ENCODE results near the gene SMPD3.

Gene SMPD3

GRCh38 chr16:68319185-68319908 is 129.0 kb downstream of the SMPD3 start:
- H3K9me3 Mint-ChIP-seq = no peaks in the 10 kb centered on the region
- ATAC-seq (replicated peaks; ENCODE audit: extremely low read depth, poor library complexity, severe bottlenecking) (no peak), DNase-seq (ENCODE audit: low spot score in 2 of 2) (no peak)
- H3K27me3 Mint-ChIP-seq = no peaks in the 10 kb centered on the region
- peak overlapping the region; percentile 20 for H3K27ac Mint-ChIP-seq (ENCODE audit: low read depth)
- H3K4me1 Mint-ChIP-seq = peaks cover 33% of the 10 kb centered on the region
- H3K4me3 Mint-ChIP-seq = no peak overlapping the region
- peaks cover 41% of the 10 kb centered on the region for H3K36me3 Mint-ChIP-seq (ENCODE audit: insufficient read depth)

GRCh38 chr16:68313116-68313515 is 135.2 kb downstream of the SMPD3 start:
- Mint-ChIP-seq H3K4me1 (peaks cover 52% of the 10 kb centered on the region), H3K9me3 (no peaks in the 10 kb centered on the region), H3K4me3 (no peak overlapping the region), H3K27me3 (no peaks in the 10 kb centered on the region), H3K36me3 (ENCODE audit: insufficient read depth) (peaks cover 43% of the 10 kb centered on the region), H3K27ac (ENCODE audit: low read depth) (no peak overlapping the region)
- ATAC-seq (replicated peaks; ENCODE audit: extremely low read depth, poor library complexity, severe bottlenecking) = no peak
- DNase-seq (ENCODE audit: low spot score in 2 of 2) = no peak

- H3K27ac Mint-ChIP-seq (ENCODE audit: low read depth) = peak within 1 kb of the TSS; percentile 96
- H3K27me3 Mint-ChIP-seq = no peaks in the 10 kb centered on the region
- H3K9me3 Mint-ChIP-seq = no peaks in the 10 kb centered on the region
- H3K36me3 Mint-ChIP-seq (ENCODE audit: insufficient read depth) = peaks cover 42% of the 10 kb centered on the region
- DNase-seq (ENCODE audit: low spot score in 2 of 2) (peak; percentile 71 to 83), ATAC-seq (replicated peaks; ENCODE audit: extremely low read depth, poor library complexity, severe bottlenecking) (peak; percentile 98)
- H3K4me1 Mint-ChIP-seq = peaks cover 51% of the 10 kb centered on the region
- peak within 1 kb of the TSS; percentile 98 for H3K4me3 Mint-ChIP-seq
Observed at GRCh38 chr16:68310774-68311511, 137.4 kb downstream of the SMPD3 start, which contains the start of the genes PRMT7 and SLC7A6OS. Gene PRMT7, plus strand, starts transcription at chr16:68311019. Its CDS starts 4,961 bp downstream, at chr16:68315980. Gene SLC7A6OS, minus strand, starts transcription at chr16:68310946. Its CDS starts 20 bp downstream, at chr16:68310926.

GRCh38 chr16:68310437-68310773 is 137.9 kb downstream of the SMPD3 start:
- H3K4me1 Mint-ChIP-seq = peaks cover 46% of the 10 kb centered on the region
- H3K36me3 Mint-ChIP-seq (ENCODE audit: insufficient read depth) = peaks cover 43% of the 10 kb centered on the region
- H3K9me3 Mint-ChIP-seq = no peaks in the 10 kb centered on the region

GRCh38 chr16:68309799-68310198 is 138.5 kb downstream of the SMPD3 start:
- H3K4me1 Mint-ChIP-seq = peaks cover 40% of the 10 kb centered on the region
- peaks cover 49% of the 10 kb centered on the region for H3K36me3 Mint-ChIP-seq (ENCODE audit: insufficient read depth)
- peak overlapping the region; percentile 98 for H3K4me3 Mint-ChIP-seq
- H3K27ac Mint-ChIP-seq (ENCODE audit: low read depth) = peak overlapping the region; percentile 96
- H3K9me3 Mint-ChIP-seq = no peaks in the 10 kb centered on the region
- ATAC-seq (replicated peaks; ENCODE audit: extremely low read depth, poor library complexity, severe bottlenecking) (no peak), DNase-seq (ENCODE audit: low spot score in 2 of 2) (no peak)
- no peaks in the 10 kb centered on the region for H3K27me3 Mint-ChIP-seq

More at GRCh38 chr16:68310437-68310773, 137.9 kb downstream of the SMPD3 start:
- no peak for ATAC-seq (replicated peaks; ENCODE audit: extremely low read depth, poor library complexity, severe bottlenecking)
- Mint-ChIP-seq H3K27ac (ENCODE audit: low read depth) (peak overlapping the region; percentile 96), H3K4me3 (peak overlapping the region; percentile 98), H3K27me3 (no peaks in the 10 kb centered on the region)
- DNase-seq (ENCODE audit: low spot score in 2 of 2) = no peak
